GM18861 (cell line): ENCODE results near the gene OR6K2.

ENCODE experiments used
- ATAC-seq: cut with Tn5 transposase; IDR thresholded peaks from one replicate; pipeline ENCODE4 v1.9.1; 2021; ENCODE audit not compliant: unreplicated experiment

Gene OR6K2

GRCh38 chr1:158686111-158687009 is 14.1 kb downstream of the OR6K2 start, which contains the start of gene SPTA1:
Gene SPTA1 (minus strand): TSS chr1:158686715. CDS start chr1:158686517, 198 bp downstream.
- ATAC-seq = no peak

DNA sequence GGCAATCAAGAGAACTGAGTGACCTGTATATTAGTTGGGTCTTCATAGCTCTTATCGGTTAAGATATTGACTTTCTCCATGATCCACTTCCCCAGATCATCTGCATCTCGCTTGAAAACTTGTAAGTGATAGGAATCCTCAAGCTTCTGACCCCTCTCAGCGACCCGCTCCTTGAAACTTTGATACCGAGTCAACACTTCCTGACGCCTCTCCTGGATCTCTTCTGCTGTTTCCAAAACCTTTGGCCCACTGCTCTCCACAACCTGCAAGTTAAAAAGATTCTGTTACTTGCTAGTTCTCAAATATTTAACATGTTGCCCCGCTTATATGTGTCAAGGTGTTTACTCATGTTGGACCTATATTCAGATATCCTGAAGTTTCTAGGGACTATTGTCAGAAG is 15.4 kb downstream of the OR6K2 start:
- no peak for ATAC-seq

DNA sequence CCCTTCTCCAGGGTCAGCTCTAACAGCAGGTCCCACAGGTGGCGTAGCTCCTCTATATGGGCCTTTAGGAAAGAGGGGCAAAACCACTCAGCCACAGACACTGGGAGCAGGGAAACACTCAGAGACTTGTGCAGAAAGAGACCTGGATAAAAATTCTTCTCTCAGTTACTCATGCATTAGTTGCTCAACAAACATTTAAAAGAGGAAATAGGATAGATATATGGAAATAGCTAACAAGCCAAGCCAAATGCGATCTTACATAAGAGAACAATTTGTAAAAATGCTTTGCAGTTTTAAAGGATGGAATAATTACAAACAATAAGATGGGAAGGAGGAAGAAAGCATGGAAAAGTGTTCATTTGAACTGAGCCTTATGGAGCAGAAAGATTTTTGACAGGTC is 18.8 kb downstream of the OR6K2 start:
- ATAC-seq = no peak

DNA sequence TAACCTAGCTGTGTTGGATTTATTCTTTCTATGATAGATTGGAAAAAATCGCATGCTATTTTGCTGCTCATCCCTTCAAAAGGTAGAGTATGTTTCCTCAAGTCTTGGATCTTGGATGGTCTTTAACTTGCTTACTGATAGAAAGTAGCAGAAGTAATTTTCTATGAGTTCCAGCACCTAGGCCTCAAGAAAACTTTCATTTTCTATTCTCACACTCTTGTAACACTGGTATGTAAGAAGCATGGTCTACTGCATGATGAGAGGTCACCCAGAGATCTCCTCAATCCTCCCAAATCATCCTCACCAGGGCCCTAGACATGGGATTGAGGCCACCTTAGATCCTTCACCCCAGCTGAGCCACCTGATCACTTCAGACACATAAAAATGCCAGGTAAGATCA is 21.2 kb downstream of the OR6K2 start:
- ATAC-seq = no peak

- ATAC-seq = no peak
Measured at GRCh38 chr1:158675563-158676323, 24.7 kb downstream of the OR6K2 start.

- no peak for ATAC-seq
Measured at GRCh38 chr1:158674302-158674701, 26.1 kb downstream of the OR6K2 start.

DNA sequence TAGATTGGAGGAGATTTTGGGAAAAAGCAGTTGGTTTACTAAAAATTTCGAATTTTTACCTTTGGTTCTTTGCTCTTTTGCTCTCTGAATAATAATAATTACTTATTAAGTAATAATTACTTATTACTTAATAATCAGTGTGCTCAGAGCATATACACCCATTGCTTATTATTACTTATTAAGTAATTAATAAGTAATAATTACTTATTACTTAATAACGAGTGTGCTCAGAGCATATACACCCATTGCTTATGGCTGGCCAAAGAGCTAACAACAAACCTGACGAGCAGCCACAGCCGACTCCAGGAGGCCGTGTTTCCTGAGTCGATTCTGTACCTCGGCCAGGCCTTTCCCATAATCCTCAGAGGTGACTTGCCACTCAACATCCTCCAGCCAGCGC is 34.4 kb downstream of the OR6K2 start:
- ATAC-seq = no peak

GRCh38 chr1:158654571-158654970 is 45.9 kb downstream of the OR6K2 start:
- ATAC-seq = no peak

DNA sequence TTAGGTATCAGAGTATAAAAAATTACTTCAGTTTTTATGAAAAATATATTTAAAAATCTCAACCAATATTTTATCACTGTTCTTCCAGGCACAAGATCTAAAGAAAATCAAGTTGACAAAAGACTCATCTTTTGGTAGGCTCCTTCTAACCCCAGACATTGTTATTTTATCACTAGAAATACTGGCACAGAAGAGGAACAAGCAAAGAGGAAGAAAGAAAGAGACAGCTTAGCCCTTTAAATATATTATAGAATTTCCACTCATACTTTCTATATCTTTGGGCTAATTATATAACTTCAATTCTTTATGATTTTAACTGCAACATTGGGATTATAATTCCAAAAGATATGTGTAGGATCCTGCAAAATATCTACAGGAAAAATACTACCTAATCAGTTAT is 46.4 kb downstream of the OR6K2 start:
- ATAC-seq = no peak

DNA sequence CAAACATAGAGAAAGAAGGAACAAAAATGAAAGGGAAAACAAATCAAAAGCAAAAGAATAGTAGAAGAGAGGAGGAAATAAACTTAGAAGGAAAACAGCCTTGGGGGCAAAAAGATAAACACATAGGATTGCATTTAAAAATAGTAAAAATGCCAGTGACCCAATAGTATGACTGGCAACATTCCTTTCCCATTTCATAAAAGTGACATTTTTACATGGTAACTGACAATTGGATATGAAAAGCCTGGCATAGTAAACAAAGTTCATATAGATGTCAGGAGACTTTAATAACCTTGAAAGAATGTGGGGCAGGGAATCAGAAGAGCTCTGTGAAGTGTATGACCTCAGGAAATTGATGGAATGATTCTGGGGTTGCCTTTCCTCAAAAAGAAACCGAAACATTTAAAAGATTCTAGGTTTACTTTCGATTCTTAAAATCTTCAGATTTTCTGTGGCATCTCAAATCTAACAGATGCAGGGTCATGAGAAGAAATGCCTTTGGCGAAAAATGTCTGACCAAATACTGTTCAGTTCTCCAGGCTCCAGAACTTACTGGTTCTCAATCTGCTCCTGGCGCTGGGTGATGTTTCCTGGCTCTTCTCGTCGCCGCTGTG is 47.6 kb downstream of the OR6K2 start:
- ATAC-seq = no peak
